ENCODE data around the gene SMAD6. TPM values are rescaled to one million over a fixed set of nuclear protein-coding genes. Genes with fewer than 3 reads are reported as not detected.

Gene SMAD6
- total and polyA plus RNA-seq, 2 donors (not counting 1 experiment from before 2014, with no cell fraction given): 1.2 to 8.9 TPM

DNA sequence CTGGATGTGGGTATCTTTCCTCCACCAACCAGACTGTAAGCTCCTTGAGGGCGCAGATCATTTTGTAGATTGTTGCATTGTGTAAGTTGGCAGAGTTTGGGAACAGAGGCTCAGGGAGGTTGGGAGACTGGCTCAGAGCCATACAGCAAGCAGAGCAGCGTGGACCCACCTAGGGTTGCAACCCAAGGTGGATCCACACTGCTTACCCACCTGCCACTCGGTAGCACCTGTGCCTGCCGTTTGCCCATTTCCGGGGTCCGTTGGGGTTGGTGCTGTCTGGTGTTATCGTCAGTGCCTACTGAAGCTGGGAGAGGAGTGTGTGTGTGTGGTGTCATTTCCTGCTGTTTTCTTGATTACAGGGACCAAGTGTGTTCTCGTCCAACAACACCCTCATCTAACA, 19.0 kb downstream of the SMAD6 start:
- DNase-seq (ENCODE audit: low read depth in 2 of 2): no peak
- Histone ChIP-seq H3K27ac (ENCODE audit: insufficient read depth, low read length) (no peak overlapping the region), H4K20me1 (ENCODE audit: control insufficient read depth, extremely low read depth, insufficient read depth, low read length) (no peaks in the 10 kb centered on the region), H3K27me3 (ENCODE audit: control insufficient read depth, insufficient read depth, low read length) (no peaks in the 10 kb centered on the region), H2AFZ (ENCODE audit: low read length) (no peak overlapping the region), H3K4me2 (ENCODE audit: extremely low read depth, insufficient read depth, low read length) (no peak overlapping the region), H3K9ac (ENCODE audit: insufficient read depth, low read length) (no peak overlapping the region), H3K36me3 (ENCODE audit: control insufficient read depth, insufficient read depth, low read length) (peaks cover 3% of the 10 kb centered on the region), H3K4me1 (ENCODE audit: control insufficient read depth, extremely low read depth, insufficient read depth, low read length) (peaks cover 9% of the 10 kb centered on the region), H3K4me3 (replicated peaks in 1 of 4; ENCODE audit: control extremely low read depth in 1 of 4, insufficient read depth in 1 of 4, low read depth in 3 of 4, low read length in 4 of 4) (no peak overlapping the region), H3K9me3 (ENCODE audit: control insufficient read depth, insufficient read depth, low read depth, low read length) (no peaks in the 10 kb centered on the region), H3K79me2 (ENCODE audit: control insufficient read depth, insufficient read depth, low read length) (no peaks in the 10 kb centered on the region)
- no peak for TF ChIP-seq CTCF (conservative IDR thresholded peaks at IDR 0.05 in 1 of 2, IDR thresholded peaks at IDR 0.05 in 1 of 2; ENCODE audit: low read depth in 1 of 2, low read length in 2 of 2)
- no peak for TF ChIP-seq EZH2 (IDR thresholded peaks at IDR 0.05; ENCODE audit: low read length, missing control alignments)

- Histone ChIP-seq H3K9ac (ENCODE audit: insufficient read depth, low read length) (no peak overlapping the region), H3K27me3 (ENCODE audit: control insufficient read depth, insufficient read depth, low read length) (no peaks in the 10 kb centered on the region), H3K4me1 (ENCODE audit: control insufficient read depth, extremely low read depth, insufficient read depth, low read length) (peaks cover 9% of the 10 kb centered on the region), H4K20me1 (ENCODE audit: control insufficient read depth, extremely low read depth, insufficient read depth, low read length) (no peaks in the 10 kb centered on the region), H3K4me3 (replicated peaks in 1 of 4; ENCODE audit: control extremely low read depth in 1 of 4, insufficient read depth in 1 of 4, low read depth in 3 of 4, low read length in 4 of 4) (no peak overlapping the region), H3K36me3 (ENCODE audit: control insufficient read depth, insufficient read depth, low read length) (peaks cover 2% of the 10 kb centered on the region), H3K79me2 (ENCODE audit: control insufficient read depth, insufficient read depth, low read length) (no peaks in the 10 kb centered on the region), H3K27ac (ENCODE audit: insufficient read depth, low read length) (no peak overlapping the region), H2AFZ (ENCODE audit: low read length) (no peak overlapping the region), H3K4me2 (ENCODE audit: extremely low read depth, insufficient read depth, low read length) (no peak overlapping the region), H3K9me3 (ENCODE audit: control insufficient read depth, insufficient read depth, low read depth, low read length) (no peaks in the 10 kb centered on the region)
- no peak for DNase-seq (ENCODE audit: low read depth in 2 of 2)
- TF ChIP-seq EZH2 (IDR thresholded peaks at IDR 0.05; ENCODE audit: low read length, missing control alignments) (no peak), CTCF (conservative IDR thresholded peaks at IDR 0.05 in 1 of 2, IDR thresholded peaks at IDR 0.05 in 1 of 2; ENCODE audit: low read depth in 1 of 2, low read length in 2 of 2) (no peak)
Observed at GRCh38 chr15:66721501-66721937, 19.5 kb downstream of the SMAD6 start.

GRCh38 chr15:66721954-66722353, 19.9 kb downstream of the SMAD6 start:
- H3K4me1 ChIP-seq (ENCODE audit: control insufficient read depth, extremely low read depth, insufficient read depth, low read length): peaks cover 9% of the 10 kb centered on the region
- H3K9me3 ChIP-seq (ENCODE audit: control insufficient read depth, insufficient read depth, low read depth, low read length): no peaks in the 10 kb centered on the region
- no peak for DNase-seq (ENCODE audit: low read depth in 2 of 2)
- H3K27ac ChIP-seq (ENCODE audit: insufficient read depth, low read length): no peak overlapping the region
- no peak overlapping the region for H3K9ac ChIP-seq (ENCODE audit: insufficient read depth, low read length)
- TF ChIP-seq CTCF (conservative IDR thresholded peaks at IDR 0.05 in 1 of 2, IDR thresholded peaks at IDR 0.05 in 1 of 2; ENCODE audit: low read depth in 1 of 2, low read length in 2 of 2): no peak
- no peak for TF ChIP-seq EZH2 (IDR thresholded peaks at IDR 0.05; ENCODE audit: low read length, missing control alignments)
- no peak overlapping the region for H2AFZ ChIP-seq (ENCODE audit: low read length)
- H4K20me1 ChIP-seq (ENCODE audit: control insufficient read depth, extremely low read depth, insufficient read depth, low read length): no peaks in the 10 kb centered on the region
- peaks cover under 1% of the 10 kb centered on the region for H3K36me3 ChIP-seq (ENCODE audit: control insufficient read depth, insufficient read depth, low read length)
- no peak overlapping the region for H3K4me3 ChIP-seq (replicated peaks in 1 of 4; ENCODE audit: control extremely low read depth in 1 of 4, insufficient read depth in 1 of 4, low read depth in 3 of 4, low read length in 4 of 4)
- no peak overlapping the region for H3K4me2 ChIP-seq (ENCODE audit: extremely low read depth, insufficient read depth, low read length)
- H3K27me3 ChIP-seq (ENCODE audit: control insufficient read depth, insufficient read depth, low read length): no peaks in the 10 kb centered on the region
- H3K79me2 ChIP-seq (ENCODE audit: control insufficient read depth, insufficient read depth, low read length): no peaks in the 10 kb centered on the region

Data from fibroblast of lung (primary cell).